GM18867 (cell line): ENCODE results near the gene COPS8.

Experiments
- ATAC-seq: cut with Tn5 transposase; IDR thresholded peaks from one replicate; pipeline ENCODE4 v1.9.1; 2021; ENCODE audit warnings: mild to moderate bottlenecking, moderate library complexity; ENCODE audit not compliant: unreplicated experiment

The COPS8 gene

DNA sequence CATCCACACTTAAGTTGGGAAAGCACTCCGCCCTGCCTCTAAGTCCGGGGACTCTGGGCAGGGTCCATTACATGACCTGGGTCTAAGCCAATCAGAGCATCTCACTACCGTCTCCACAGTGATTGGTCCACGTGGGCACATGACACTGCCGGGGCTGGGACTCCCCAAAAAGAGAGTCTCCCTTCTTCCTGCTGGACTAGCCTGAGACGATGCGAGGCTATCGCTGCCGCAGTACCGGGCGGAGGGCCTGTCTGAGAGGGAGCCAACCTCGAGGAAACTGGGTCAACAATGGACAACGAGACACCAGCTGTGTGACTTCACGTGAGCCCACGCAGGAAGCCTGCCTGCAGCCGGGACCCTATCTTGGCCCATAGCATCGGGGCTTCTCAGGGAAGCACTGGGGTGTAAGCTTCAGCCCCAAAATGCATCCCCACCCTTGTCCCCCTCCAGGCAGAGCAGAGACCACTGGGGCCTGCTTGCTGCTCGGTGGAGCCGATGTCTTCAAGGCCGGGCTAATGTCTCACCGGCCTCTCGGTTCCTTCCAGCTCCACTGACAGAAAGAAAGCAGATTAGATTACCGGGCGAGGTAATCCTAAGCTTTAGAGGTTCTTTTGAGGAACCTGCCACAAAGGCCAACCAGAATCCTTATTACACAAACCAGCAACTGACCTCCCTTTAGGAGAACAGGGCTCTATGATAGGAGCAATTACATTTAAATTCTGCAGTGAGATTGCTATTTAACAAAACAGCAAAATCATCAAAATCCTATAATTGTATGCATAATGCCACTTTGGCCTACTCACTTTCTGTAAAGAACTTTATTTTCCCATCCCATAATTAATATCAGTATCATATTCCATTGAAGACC, 21.3 kb upstream of the COPS8 start:
- no peak for ATAC-seq

DNA sequence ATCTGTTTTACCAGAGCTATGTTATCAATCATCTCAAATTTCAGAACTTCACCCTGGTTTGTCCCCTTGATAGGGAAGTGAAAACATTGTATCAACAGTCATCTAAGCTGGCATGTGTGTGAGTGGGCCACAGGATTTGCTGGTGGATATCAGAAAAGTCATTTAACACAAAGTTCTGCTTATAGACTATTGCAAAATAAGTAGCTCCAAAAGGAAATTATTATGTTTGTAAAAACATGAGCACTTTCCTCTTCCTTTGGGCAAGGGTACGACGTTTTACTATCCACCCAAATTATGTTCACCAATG, 20.7 kb upstream of the COPS8 start:
- no peak for ATAC-seq

DNA sequence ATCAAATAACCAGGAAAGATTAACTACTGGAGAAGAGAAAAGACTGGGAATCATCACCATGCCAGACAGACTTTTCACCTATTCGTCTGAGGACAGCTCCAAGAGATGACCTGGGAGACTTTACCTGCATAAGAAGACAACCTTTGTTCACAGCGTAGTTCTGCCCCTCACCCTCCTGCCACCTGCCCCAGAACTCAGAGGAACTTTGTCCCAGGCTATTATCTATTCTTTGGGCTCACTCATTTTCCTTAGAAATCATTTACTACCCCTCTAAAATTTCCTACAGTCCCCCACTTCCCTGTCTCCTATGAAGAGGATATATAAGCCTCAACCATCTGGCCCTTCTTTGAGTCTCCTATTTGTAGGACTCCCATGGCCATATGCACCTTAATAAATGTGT, 19.3 kb upstream of the COPS8 start:
- ATAC-seq = no peak

DNA sequence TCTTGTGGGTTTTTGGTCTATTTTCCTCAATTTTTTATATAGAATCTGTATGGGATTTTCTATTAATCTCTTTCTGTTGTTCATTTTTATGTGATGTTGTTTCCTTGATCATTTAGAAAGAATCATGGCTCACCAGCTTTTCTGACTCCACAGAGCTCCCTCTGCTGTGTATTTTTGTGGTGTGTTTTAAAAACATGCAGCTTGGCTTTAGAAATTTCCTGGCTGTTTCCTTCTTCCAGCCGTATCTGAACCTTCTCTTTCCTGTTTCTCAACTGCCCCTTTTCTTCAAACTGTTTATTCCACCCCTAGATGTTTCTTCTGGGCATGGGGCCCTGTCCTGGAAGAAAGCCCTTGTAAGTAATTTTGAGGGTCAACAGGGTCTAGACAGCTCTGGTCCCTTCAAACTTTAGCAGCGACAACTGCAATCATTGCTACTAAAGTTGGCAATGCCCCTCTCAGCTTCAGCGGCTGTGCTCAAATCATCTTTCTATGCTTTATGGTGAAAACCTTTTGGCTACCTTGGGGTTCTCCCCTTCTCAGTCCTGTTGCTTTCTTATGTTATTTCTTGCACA, 17.6 kb upstream of the COPS8 start:
- ATAC-seq = no peak

DNA sequence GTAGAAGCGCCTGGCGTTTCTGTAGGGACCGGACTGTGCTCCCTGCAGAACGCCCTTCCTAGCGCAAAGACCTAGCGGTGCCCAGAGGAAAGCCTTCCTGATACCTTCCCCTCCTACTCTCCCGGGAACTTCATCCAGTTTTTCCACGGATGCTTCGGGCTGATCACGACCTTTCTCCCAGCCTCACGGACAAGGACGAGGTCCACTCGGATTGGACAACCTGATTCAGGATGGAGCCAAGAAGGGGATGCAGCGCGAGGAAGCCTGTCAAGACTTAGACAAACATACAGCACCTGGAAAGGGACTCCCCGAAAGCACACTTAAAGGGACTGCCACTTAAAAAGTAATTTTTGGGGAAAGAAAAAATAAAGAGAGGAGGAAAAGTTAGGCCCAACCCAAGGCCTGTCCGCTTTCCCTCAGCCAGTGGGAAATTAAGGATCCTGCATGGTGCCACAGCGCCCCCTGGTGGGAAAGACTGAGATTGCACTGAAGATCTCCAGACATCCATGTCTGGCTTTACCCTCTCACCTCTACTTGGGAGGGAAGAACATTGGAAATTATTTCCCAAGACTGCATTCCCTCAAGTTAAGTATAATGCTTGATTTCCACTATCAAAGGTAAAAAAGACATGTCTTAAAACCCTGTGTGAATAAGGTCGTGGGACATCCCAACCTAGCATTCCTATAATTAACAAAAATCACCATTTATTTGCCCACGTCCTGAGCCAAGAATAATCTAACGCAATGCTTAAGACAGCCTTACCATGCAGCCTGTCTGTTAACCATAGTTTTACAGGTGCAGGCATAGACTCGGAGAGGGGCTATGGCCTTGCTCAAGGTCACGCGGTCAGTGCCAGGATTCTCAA, 13.4 kb upstream of the COPS8 start:
- ATAC-seq = peak; percentile 38

DNA sequence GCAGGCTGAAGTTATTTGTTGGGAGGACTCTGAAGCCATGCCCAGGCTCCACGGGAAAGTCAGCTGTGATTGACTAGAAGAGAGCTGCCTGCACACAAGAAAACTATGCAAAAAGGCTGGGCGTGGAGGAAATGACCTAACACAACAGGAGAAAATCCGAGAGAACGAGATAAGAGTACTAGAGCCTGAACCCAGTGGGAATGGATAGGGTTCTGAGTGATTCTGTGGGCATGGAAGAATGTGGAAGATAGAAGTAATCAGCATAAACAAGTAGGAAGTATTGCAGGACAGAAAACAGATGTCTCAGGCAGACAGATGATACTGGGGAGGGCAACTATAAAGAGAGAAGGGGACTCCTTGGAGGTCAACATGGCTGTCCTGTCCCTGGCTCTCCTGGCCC, 12.1 kb upstream of the COPS8 start:
- ATAC-seq = no peak

DNA sequence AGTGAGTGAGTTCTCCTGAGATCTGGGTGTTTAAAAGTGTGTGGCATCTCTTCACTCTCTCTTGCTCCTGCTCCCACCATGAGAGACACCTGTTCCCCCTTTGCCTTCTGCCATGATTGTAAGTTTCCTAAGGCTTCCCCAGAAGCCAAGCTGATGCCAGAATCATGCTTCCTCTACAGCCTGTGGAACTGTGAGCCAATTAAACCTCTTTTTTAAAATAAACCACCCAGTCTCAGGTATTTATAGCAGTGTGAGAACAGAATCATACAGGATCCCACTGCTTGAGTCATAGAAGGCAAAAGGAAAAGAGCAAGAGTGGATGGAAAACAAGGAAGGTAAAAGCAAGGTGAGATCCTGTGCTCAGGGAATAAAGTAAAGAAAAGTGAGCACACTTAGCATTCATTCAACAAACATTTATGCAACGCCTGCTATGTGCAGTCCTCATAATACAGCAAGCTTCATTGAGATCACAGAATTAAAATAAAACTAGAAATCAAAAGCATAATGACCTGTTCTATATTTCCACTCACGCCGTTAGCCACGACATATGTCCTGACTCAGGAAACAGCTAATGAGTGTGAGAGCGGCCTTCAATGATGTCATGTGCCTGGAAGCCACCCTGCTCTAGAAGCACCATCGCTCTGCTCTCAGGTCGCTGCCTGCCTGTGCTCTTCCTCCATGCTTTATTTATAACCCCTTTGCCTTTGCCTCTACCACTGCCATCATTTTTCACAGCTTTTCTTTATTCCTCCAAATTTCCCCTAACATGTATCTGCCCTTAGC, 11.3 kb upstream of the COPS8 start:
- ATAC-seq = no peak

DNA sequence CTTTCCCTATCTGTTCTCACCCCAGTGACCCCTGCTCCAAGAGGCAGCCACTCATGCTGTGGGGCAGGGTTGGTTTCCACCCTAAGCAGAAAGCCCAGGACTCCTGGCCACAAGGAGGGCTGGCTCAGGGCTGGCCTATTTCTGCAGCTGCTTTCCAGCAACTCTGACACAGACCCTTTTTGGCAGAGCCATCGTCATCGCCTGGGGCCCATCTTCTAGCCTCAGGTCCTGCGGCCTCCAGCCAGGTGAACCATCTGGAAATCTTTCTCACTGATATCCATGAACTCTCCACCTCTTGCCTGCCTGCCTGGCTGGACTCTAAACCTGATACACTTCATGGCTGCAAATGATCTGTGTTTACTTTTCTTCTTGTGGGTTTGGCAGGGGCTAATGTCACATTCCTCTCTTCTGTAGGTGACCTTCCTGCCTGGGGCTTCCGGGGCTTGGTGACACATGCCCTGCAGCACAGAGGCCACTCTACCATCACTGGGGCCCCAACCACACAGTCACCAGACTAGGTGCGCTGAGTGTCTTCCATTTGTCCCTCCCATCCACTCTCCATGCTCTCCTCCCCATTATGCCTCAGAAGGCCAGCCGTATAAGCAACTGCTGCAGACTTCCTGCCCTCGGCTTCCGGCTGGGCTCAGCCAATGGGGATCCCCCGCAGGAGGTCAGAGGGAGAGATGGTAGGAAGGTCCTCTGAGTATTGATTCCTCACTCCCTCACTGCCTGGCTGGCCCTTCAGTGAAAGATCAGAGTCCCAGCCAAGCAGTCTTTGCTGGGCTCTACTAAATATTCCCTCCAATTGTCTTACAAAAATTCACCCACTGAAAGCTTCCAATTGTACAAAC, 9.7 kb upstream of the COPS8 start:
- no peak for ATAC-seq

DNA sequence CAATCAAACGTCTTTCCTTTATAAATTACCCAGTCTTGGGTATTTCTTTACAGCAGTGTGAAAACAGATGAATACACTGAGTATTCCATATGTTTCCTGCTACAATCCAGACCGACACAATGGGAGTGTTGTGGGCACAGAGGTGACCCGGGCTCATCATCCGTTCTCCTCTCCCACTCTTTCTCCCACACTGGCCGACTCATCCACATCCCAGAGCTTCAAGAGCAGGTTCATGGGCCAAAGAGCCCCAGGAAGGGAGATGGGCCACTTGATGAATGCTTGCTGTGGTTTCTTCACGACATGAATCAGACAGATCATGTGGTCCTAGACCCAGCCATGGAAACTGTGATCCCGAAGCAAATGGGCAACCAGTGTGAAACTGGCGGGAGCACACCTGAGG, 4.1 kb upstream of the COPS8 start:
- no peak for ATAC-seq

DNA sequence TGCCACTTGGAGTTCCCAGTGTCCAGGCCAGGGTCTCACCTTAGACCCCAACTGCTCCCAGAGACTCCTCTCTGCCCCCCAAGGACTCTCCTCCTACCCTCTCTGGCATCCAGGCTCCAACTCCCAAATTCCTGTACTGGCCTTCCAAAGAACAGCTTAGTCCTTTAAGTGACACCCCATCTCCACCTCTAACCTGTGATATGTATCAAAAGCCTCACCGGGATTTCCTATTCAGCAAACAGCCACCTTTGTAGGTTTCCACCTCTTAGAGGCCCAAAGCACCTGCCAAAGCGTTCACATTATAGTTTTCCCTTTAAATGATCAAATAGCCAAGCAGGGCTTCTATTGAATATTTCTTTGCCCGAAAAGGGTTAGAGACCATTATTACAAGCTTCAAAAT, 2.7 kb upstream of the COPS8 start:
- ATAC-seq = no peak

DNA sequence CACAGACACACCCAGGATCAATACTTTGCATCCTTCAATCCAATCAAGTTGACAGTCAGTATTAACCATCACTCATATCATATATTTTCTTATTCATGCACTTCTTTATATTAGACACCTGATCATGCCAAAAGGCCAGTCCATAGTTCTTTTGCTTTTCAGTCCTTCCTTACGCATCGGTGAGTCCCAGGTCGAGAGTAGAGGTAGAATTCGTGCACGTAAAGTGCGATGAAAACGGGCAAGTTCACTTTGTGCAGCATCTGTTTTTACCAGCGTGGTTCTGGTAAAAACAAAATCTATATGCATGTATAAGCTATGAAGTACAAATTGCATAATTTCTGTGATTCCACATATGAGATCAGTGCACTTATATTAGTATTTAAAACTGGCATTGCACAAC, 1.2 kb upstream of the COPS8 start:
- no peak for ATAC-seq

DNA sequence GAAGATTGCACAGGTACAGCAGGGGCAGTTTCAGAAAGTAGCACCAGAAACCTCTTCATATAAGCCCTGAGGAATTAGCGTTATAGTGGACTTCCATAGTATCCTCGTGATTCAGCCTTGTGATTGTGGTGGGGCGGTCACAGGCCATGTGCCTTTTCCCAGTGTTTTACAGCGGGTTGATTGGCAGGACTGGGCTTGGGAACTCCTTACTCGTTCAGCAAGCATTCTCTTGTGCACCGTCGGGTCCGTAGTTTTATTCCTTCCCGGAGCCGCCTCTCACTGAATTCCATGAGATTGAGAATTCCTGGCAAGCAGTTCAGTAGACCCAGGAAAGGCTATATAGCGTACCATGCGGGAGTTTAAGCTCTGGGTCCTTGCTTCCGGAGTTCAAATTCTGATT, 5.2 kb downstream of the COPS8 start:
- ATAC-seq = no peak

DNA sequence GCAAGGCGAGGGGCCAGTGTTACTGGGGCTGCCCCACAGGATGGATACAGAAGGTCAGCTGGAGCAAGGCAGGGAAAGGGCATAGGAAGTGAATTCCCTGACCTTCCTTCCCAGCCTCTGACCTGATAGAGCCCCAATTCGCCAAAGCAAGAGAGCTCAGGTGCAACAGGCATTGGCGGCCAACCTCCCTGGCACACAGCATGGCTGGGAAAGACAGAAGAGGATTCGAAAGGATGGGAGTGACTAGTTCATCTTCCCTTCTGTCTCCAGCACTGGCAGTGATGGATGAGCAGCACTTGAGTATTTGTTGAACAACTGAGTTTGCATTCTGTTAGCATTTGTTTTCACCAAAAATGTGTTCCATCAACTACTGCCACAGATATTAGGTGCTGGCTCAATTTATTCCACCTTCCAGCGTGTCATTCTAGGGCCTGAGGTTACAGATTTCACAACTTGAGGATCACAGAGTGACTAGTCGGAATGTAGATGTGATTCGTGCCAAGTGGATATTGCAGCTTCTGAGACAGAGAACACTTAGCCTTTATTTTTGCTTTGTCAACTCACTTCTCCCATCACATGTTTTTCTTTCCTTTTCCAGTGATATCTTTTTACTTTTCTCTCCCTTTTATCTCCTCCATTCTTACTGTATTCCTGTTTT, 6.2 kb downstream of the COPS8 start:
- ATAC-seq = no peak

DNA sequence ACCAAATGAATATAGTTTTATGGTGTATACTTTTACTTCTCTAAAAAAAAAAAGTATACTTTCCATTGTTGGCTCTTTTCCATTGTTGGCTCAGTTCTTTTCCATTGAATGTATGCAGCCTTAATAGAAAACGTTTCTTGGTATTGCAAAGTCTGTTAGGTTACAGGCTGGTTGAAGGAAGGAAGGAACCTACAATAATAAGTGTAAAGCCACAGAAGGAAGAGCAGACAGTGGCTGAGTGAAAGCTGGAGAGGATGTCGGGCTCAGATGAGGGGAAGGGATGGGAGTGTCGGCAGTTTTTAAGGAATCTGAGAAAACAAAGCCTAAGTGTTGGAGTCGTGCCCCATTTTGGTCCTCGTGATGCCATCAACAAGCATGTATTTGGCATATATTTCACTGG, 6.8 kb downstream of the COPS8 start:
- ATAC-seq = no peak

DNA sequence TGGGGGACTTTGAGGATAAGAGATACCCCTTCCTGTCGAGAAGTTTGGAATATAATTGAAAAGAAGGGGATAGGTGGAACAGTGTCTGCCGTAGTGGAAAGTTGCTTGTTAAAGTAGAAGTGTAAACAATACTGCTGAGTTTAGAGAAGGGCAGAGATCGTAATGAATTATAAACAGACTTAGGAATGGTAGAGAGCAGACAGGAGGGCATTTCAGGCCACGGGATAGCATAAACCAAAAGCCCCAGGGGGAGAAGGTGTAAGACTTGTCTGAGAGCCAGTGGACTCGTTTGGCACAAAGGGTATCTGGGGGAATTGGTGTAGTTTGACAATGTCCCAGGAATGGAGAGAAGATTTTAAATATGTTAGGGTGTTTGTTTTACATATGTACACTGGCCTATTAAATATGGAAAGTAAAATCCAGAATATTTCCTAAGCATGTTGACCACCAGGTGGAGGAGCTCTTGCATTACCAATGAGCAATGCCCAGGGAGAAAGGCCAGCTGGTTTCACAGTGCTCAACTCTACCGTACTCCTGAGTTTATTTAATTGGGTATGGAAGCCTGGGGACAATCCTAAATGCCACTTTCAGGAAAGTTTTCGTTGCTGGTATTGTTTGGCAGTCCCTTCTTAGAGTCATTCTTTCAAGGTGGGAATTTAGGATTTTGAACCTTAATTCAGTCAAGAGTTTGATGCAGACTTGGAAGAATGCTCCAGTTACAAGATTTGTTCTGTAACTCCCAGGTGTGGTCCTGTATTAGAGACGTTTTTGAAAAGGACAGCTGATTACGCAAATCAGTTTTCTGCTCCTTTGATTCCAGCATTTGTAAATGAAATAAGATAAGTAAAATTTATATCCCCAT, 7.5 kb downstream of the COPS8 start:
- ATAC-seq = no peak

DNA sequence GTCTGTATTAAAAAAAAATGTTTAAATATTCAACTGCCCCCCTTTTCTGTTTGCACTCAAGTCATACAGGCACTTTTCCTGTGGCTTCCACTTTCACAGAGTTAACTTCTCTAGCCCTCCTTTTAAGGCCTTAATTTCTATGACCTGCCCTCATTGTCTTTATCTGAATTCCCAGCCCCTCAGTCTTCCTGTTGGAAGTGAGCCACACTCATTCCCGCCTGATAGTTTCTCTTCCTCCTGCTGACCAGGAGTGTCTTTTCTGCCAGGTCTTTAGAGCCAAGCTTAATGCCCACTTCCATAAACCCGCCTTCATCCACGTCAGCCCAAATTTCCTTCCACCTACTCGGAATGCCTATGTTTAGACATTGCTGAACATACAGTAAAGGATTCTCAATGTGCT, 10.5 kb downstream of the COPS8 start:
- no peak for ATAC-seq

DNA sequence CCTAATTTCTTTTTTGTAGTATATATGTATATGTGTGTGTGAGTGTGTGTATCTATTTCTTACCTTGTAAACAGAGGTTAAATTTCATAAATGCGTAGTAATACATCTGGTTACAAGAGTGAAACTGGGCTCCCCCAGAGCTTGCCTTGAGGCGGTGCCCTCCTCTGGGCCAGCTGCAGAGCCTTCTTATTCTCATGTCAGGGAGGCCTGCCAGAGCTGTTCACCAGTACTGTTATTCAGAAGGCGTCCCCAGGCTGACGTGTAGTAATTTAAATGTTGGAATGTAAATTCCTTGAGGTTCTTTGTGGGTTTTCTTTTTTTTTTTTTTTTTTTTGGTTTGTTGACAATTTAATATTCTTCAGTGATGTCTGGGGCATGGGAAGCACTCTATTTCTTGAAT, 11.2 kb downstream of the COPS8 start:
- ATAC-seq = no peak

DNA sequence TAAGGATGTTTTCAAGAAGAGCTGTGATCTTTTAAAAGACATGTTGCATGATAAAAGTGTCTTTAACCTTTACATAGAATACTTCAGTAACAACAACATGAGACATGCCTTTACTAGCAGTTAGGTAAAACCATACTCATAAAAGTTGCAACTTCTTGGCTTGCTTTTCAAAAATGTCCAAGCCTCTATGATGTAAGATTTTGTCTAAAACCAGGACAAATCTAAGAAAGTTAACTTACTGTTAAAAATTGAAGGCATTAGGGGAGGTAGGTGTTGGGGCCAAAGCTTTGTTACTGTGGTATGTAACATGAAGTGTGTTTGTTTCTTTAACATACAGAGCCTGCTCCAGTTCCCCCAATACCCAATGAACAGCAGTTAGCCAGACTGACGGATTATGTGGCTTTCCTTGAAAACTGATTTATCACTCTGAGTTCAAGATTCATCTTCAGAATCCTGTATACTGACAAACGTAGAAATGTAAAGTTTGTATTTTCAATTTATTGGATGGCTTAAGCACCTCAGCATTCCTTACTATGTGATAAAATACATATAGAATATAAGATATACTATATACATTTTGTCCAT, 11.7 kb downstream of the COPS8 start:
- ATAC-seq = no peak
